ENCODE measurements around the gene CCDC8. TPM values are rescaled to one million over a fixed set of nuclear protein-coding genes. Genes with fewer than 3 reads are reported as not detected.
A peak's percentile ranks its signal among the peaks of the same experiment; 100 is the strongest.
"Not testable (repeated sequence)": the region's sequence is repeated elsewhere in the genome, so short reads cannot be mapped to it uniquely, and the experiment has no call there.

The CCDC8 gene
- total RNA-seq, 2 experiments from 2014 or later = 0.08 TPM

GRCh38 chr19:46385636-46386035 lies 27.7 kb downstream of the CCDC8 start:
- H3K27ac Mint-ChIP-seq = peak overlapping the region; percentile 25
- no peaks in the 10 kb centered on the region for H3K4me1 Mint-ChIP-seq
- H3K4me3 Mint-ChIP-seq = no peak overlapping the region
- DNase-seq = no peak
- no peaks in the 10 kb centered on the region for H3K27me3 Mint-ChIP-seq
- H3K36me3 Mint-ChIP-seq = peaks cover 35% of the 10 kb centered on the region
- no peaks in the 10 kb centered on the region for H3K9me3 Mint-ChIP-seq

GRCh38 chr19:46384396-46384795 lies 29.0 kb downstream of the CCDC8 start:
- Mint-ChIP-seq H3K9me3 (no peaks in the 10 kb centered on the region), H3K4me3 (no peak overlapping the region), H3K4me1 (no peaks in the 10 kb centered on the region), H3K27ac (no peak overlapping the region), H3K27me3 (no peaks in the 10 kb centered on the region), H3K36me3 (peaks cover 34% of the 10 kb centered on the region)
- DNase-seq = no peak

- Mint-ChIP-seq H3K27me3 (no peaks in the 10 kb centered on the region), H3K27ac (no peak overlapping the region), H3K4me1 (no peaks in the 10 kb centered on the region), H3K36me3 (peaks cover 37% of the 10 kb centered on the region), H3K9me3 (no peaks in the 10 kb centered on the region), H3K4me3 (no peak overlapping the region)
- no peak for DNase-seq
These were observed 29.5 kb downstream of the CCDC8 start for GRCh38 chr19:46383846-46384245.

- DNase-seq = no peak
- H3K4me1 Mint-ChIP-seq = no peaks in the 10 kb centered on the region
- peaks cover 35% of the 10 kb centered on the region for H3K36me3 Mint-ChIP-seq
- H3K4me3 Mint-ChIP-seq = no peak overlapping the region
- no peaks in the 10 kb centered on the region for H3K9me3 Mint-ChIP-seq
- no peaks in the 10 kb centered on the region for H3K27me3 Mint-ChIP-seq
- H3K27ac Mint-ChIP-seq = no peak overlapping the region
These were observed 30.1 kb downstream of the CCDC8 start for GRCh38 chr19:46383171-46383815.

- no peaks in the 10 kb centered on the region for H3K27me3 Mint-ChIP-seq
- DNase-seq = no peak
- no peaks in the 10 kb centered on the region for H3K4me1 Mint-ChIP-seq
- peaks cover 32% of the 10 kb centered on the region for H3K36me3 Mint-ChIP-seq
- H3K4me3 Mint-ChIP-seq = no peak overlapping the region
- H3K27ac Mint-ChIP-seq = no peak overlapping the region
- H3K9me3 Mint-ChIP-seq = no peaks in the 10 kb centered on the region
These were observed 31.5 kb downstream of the CCDC8 start for GRCh38 chr19:46381756-46382345.

- Mint-ChIP-seq H3K9me3 (no peaks in the 10 kb centered on the region), H3K4me3 (no peak overlapping the region), H3K27ac (no peak overlapping the region), H3K4me1 (no peaks in the 10 kb centered on the region), H3K36me3 (peaks cover 35% of the 10 kb centered on the region), H3K27me3 (no peaks in the 10 kb centered on the region)
- DNase-seq = no peak
These were observed 32.0 kb downstream of the CCDC8 start for GRCh38 chr19:46381346-46381745.

GRCh38 chr19:46380690-46381089 lies 32.7 kb downstream of the CCDC8 start:
- Mint-ChIP-seq H3K4me1 (peaks cover 2% of the 10 kb centered on the region), H3K36me3 (peaks cover 35% of the 10 kb centered on the region), H3K27me3 (no peaks in the 10 kb centered on the region), H3K9me3 (no peaks in the 10 kb centered on the region), H3K27ac (no peak overlapping the region), H3K4me3 (no peak overlapping the region)
- no peak for DNase-seq

- DNase-seq = no peak
- Mint-ChIP-seq H3K4me3 (no peak overlapping the region), H3K27me3 (no peaks in the 10 kb centered on the region), H3K36me3 (peaks cover 35% of the 10 kb centered on the region), H3K9me3 (no peaks in the 10 kb centered on the region), H3K27ac (no peak overlapping the region), H3K4me1 (peaks cover 2% of the 10 kb centered on the region)
These were observed 35.1 kb downstream of the CCDC8 start for GRCh38 chr19:46378268-46378667.

GRCh38 chr19:46376241-46377153 lies 36.9 kb downstream of the CCDC8 start:
- no peaks in the 10 kb centered on the region for H3K9me3 Mint-ChIP-seq
- no peak overlapping the region for H3K27ac Mint-ChIP-seq
- no peak for DNase-seq
- H3K27me3 Mint-ChIP-seq = no peaks in the 10 kb centered on the region
- H3K4me1 Mint-ChIP-seq = peaks cover 7% of the 10 kb centered on the region
- peaks cover 33% of the 10 kb centered on the region for H3K36me3 Mint-ChIP-seq
- H3K4me3 Mint-ChIP-seq = no peak overlapping the region

- not testable (repeated sequence) for H3K27me3 Mint-ChIP-seq, H3K4me3 Mint-ChIP-seq, H3K9me3 Mint-ChIP-seq, DNase-seq
- Mint-ChIP-seq H3K36me3 (peaks cover 27% of the 10 kb centered on the region), H3K4me1 (peaks cover 13% of the 10 kb centered on the region), H3K27ac (peak overlapping the region; percentile 63)
These were observed 37.8 kb downstream of the CCDC8 start for GRCh38 chr19:46375476-46376067.

GRCh38 chr19:46374536-46375475 lies 38.6 kb downstream of the CCDC8 start:
- Mint-ChIP-seq H3K27ac (no peak overlapping the region), H3K36me3 (peaks cover 23% of the 10 kb centered on the region), H3K4me1 (peaks cover 13% of the 10 kb centered on the region), H3K27me3 (no peaks in the 10 kb centered on the region), H3K4me3 (no peak overlapping the region), H3K9me3 (no peaks in the 10 kb centered on the region)
- no peak for DNase-seq

GRCh38 chr19:46373491-46374359 lies 39.6 kb downstream of the CCDC8 start:
- Mint-ChIP-seq H3K27ac (no peak overlapping the region), H3K4me3 (no peak overlapping the region), H3K36me3 (peaks cover 16% of the 10 kb centered on the region), H3K9me3 (no peaks in the 10 kb centered on the region), H3K4me1 (peaks cover 18% of the 10 kb centered on the region), H3K27me3 (no peaks in the 10 kb centered on the region)
- no peak for DNase-seq

- DNase-seq = no peak
- no peak overlapping the region for H3K4me3 Mint-ChIP-seq
- H3K27ac Mint-ChIP-seq = no peak overlapping the region
- no peaks in the 10 kb centered on the region for H3K9me3 Mint-ChIP-seq
- no peaks in the 10 kb centered on the region for H3K27me3 Mint-ChIP-seq
- H3K4me1 Mint-ChIP-seq = peaks cover 19% of the 10 kb centered on the region
- peaks cover 13% of the 10 kb centered on the region for H3K36me3 Mint-ChIP-seq
These were observed 40.4 kb downstream of the CCDC8 start for GRCh38 chr19:46372901-46373490.
